Activated CD4-positive, CD25-positive, alpha-beta regulatory T cell (primary cell): Measurements from ENCODE around the gene DLD.
"Not testable (repeated sequence)": the region's sequence is repeated elsewhere in the genome, so short reads cannot be mapped to it uniquely, and the experiment has no call there.

Experiments used
- DNase-seq, 4 experiments: peaks; one replicate each; lab custom pipeline; 2025; lab: John Stamatoyannopoulos, UW

Gene DLD

DNA sequence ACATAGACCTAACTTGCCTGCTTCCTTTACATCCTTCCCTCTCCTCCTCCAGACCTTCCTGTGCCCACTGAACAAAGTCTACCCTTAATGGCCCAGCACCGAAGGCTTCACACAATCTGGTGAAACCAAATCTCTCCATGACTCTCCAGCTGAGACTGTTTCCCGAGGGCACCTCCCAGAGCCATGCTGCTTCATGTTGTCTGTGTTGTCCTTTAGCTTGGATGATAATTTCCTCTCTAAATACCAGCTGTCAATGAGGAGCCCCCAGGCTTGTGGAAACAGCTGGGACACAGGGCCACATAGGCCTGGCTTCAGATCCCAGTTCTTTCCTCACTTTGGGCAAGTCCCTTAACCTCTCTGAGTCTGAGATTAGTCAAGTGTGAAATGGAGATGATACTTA lies 54.3 kb downstream of the DLD start:
- no peak for DNase-seq

DNA sequence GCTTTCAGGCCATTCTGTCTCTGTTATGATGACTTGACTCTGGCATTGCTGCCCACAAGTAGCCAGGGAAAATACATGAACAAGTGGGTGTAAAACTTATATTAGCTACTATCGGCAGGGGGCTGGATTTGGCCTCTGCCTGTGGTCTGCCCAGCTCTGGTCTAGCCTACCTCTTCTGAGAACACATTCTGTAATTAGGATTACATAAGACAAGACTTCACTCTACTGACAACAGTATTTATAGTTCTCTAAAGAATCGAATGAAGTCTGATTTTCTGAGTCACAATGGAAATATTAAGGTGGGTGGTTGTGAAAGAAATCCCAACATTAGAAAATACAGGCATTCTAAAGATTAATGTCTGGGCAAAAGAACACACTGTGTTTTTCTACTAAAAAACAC lies 55.5 kb downstream of the DLD start:
- no peak for DNase-seq

GRCh38 chr7:107946881-107947280 lies 55.9 kb downstream of the DLD start:
- no peak for DNase-seq

DNA sequence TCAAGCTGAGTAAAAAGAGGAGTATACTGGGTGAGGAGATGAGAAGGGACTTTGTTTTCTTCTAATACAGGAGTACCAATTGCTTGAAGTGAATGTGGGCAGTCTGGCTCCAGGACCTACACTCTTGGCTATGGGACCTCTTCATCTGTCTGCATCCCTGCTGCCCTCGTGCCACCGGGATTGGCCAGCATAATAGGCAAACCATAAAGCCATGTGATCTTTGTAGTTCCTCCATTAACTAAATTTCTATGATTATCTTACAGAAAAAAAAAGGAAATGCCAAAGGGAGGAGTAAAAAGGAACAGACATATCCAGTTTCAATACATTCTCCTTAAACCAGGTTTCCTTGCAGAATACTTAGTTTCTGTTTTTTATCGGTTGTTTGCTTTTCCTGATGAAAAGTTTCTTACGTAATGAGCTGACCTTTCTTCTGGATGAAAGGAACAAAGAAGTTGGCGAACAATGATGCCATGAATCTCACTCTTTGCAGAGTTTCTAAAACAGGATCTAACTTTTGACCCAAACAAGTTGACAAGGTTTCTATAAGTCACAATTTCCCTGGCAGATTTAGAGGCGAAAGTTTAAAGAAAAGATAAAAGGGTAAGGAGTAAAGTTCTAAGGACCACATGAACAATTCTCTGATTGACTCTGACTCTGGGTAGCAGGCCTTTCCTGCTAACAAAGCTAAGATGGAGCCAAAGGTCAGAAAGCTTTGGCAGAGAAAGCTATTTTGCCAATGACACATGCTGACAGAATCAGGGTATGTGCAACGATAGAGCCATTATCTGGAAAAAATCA lies 57.9 kb downstream of the DLD start:
- DNase-seq, result no peak

GRCh38 chr7:107949443-107949935 lies 58.5 kb downstream of the DLD start:
- DNase-seq, result no peak

DNA sequence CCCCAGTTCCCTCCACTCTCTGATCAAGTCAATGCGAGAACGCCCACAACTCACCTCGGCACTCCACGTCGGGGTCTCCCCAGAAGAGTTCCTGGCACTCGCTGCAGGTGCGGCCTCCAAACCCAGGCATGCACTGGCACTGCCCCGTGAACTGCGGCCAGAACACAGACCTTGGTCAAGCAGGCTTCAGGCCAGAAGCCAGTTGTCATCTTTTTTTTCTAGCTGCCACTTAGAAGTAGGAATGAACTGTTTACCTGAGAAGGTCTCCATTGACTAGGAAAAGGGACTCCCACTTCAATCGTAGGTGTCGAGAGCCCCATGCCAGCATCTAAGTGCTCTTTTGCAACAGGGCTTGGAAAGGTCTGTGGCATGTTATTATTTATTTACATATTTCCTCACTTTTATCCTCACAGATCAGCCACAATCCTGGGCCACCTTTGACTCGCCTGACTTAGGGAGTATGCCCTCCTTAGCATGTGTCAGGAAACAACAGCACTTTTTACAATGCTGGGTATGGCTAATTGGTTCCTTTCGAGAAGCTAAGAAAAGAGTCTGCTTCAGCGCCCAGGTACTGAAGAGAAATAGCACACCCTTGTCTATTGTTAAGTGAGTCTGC lies 60.3 kb downstream of the DLD start:
- DNase-seq, result no peak

GRCh38 chr7:107951896-107952295 lies 60.9 kb downstream of the DLD start:
- no peak for DNase-seq

GRCh38 chr7:107953265-107953923 lies 62.4 kb downstream of the DLD start:
- no peak for DNase-seq

GRCh38 chr7:107953924-107954303 lies 62.9 kb downstream of the DLD start:
- no peak for DNase-seq

DNA sequence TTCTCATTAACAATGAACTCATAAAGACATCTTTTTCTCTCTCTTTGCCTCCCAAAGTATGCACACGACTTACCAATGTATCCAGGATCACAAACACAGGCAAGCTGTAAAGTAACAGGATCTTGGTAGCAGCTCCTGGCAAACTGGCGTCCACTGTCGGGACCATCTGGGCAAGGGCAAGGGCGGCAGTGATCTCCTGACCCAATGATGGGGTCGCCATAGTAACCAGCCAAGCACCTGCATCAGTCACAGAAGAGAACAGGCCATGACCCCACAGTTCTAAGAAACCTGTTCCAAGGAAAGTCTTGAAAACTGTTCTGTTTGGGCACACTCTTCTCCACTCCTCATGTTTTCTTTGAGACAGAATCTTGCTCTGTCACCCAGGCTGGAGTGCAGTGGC lies 64.4 kb downstream of the DLD start:
- DNase-seq, result no peak

- not testable (repeated sequence) for DNase-seq
Observed at GRCh38 chr7:107956950-107957349, 66.0 kb downstream of the DLD start.

DNA sequence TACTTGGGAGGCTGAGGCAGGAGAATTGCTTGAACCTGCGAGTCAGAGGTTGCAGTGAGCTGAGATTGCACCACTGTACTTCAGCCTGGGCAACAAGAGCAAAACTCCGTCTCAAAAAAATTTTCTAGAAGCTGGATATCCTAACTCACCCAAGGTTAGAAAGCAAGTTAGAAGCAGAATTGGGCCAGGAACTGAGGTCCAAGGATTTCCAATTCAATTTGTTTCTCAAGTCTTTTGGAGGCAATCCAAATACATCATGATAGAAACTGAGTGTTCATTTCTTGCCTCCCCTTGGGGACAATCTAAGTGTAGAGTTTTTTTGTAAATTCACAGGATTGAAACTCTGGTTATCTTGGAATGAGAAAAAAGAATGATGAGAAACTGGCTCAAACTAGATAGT lies 66.5 kb downstream of the DLD start:
- no peak for DNase-seq

- DNase-seq, result no peak
Observed at GRCh38 chr7:107958764-107959526, 68.0 kb downstream of the DLD start.

DNA sequence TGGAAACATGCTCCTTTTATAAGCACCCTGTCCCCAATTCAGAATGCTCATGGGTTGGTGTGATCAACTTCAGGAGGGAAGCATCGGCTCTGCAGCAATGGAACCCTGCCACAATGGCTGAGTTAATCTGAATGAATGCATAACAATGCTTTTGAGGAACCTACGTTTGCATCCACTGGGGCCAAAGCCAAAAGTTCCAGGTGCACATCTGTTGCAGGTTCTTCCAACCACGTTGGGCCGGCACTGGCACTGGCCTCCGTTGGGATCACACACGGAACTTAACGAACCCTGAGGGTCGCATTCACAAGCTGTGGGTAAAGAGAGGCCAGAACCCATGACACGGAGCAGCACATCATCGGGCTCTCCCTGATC lies 68.5 kb downstream of the DLD start:
- no peak for DNase-seq

DNA sequence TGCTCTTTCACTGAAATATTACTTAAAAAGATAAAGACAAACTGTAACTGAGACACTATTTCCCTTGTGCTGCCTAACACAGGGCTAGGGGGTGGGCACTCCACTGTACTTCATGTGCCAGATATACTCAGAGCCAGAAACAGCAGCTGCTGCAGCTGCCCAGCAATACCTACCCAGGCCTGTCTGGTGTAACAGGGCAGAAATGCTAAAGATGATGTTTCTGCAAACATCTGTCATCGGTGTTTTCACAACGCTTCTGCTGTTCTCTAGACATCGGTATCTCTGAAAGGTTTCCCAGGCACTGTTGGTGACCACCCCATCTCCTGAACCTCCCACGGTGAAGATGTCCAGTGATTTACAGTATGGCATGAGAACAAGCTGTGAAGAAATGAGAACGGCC lies 69.3 kb downstream of the DLD start:
- DNase-seq, result no peak

DNA sequence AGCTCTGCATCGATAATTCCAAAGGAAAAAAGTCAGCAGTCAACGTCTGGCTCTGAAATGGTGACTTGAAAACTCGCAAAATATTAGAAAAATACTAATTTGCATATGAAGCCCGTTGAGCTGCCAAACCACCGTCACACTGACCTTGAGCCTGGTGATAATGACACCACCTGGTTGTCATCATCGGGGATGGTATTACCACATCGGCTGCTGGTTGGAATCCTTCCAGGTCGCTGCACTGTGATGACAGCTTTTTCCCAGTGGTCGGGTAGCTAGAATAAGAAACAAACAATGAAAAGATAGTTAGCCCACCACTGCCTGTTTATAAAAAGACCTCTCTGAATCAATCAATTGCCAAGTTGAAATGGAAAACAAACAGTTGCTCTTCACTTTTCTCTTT lies 70.4 kb downstream of the DLD start:
- DNase-seq, result no peak

DNA sequence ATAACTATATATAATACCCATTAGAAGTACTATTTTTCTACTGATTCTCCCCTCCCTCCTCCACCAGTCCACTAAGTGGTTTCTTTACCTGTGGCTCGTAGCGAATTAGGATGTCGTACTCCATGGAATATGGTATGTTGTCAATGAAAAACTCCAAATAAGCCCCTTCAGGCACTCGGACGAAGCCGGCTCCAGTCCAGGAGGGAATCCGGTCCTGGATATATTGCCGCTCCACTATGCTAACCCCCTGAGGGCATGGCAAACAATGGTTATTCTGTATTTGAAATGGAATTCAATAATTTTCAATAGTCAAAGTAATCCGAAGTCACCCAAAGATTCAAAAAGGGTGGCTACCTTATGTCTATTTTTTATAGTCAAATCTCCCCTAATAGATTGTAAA lies 71.8 kb downstream of the DLD start:
- DNase-seq, result no peak

DNA sequence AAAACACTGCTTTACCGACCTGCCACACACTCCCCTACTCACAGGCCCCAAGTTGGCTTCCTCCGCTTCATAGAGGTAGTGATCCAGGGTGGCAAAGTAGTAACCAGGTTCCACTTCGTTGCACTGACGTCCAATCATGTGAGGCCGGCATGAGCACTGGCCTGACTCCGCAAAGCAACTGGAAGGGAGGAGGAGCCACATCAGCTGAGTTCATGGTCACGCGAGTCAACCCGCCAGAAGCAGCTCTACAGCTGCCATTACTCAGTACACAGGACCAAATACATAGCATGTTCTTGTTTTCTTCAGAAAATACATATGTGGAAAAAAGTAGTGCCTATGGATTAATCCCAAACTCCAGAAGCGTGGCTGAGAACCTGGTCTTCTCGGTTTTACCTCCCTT lies 73.5 kb downstream of the DLD start:
- DNase-seq, result no peak

GRCh38 chr7:107966711-107967110 lies 75.7 kb downstream of the DLD start:
- DNase-seq, result no peak

- no peak for DNase-seq
Observed at GRCh38 chr7:107967420-107967819, 76.4 kb downstream of the DLD start.

GRCh38 chr7:107968449-107968848 lies 77.5 kb downstream of the DLD start:
- no peak for DNase-seq

- DNase-seq, result no peak
Observed at GRCh38 chr7:107969856-107970255, 78.9 kb downstream of the DLD start.
